ENCODE measurements around the gene ZNF516. TPM values are rescaled to one million over a fixed set of nuclear protein-coding genes. Genes with fewer than 3 reads are reported as not detected.

ZNF516 gene
- total RNA-seq, 6 experiments from 2014 or later, result 10.2 to 16.0 (median 13.7) TPM

GRCh38 chr18:76441668-76442412, 53.2 kb downstream of the ZNF516 start:
- WGBS (ENCODE audit: insufficient coverage, low coverage, low lambda C conversion rate, missing lambda C conversion rate), result no CpG with 5 or more reads among the region's 65 CpGs
- ATAC-seq (no peak), DNase-seq (no peak)
- Histone ChIP-seq H3K27ac (no peak overlapping the region), H3K36me3 (peaks cover 0 to 33% (median 8%) of the 10 kb centered on the region in 4 donors), H3K9me3 (no peaks in the 10 kb centered on the region), H3K4me1 (peaks cover 0 to 22% (median 7%) of the 10 kb centered on the region in 4 donors), H3K27me3 (no peaks in the 10 kb centered on the region), H3K4me3 (no peak overlapping the region)
- intact Hi-C loops (cut with DNase I), result no loop called here
- no peak for TF ChIP-seq POLR2A (IDR thresholded peaks at IDR 0.05)
- TF ChIP-seq, protein P1, sequence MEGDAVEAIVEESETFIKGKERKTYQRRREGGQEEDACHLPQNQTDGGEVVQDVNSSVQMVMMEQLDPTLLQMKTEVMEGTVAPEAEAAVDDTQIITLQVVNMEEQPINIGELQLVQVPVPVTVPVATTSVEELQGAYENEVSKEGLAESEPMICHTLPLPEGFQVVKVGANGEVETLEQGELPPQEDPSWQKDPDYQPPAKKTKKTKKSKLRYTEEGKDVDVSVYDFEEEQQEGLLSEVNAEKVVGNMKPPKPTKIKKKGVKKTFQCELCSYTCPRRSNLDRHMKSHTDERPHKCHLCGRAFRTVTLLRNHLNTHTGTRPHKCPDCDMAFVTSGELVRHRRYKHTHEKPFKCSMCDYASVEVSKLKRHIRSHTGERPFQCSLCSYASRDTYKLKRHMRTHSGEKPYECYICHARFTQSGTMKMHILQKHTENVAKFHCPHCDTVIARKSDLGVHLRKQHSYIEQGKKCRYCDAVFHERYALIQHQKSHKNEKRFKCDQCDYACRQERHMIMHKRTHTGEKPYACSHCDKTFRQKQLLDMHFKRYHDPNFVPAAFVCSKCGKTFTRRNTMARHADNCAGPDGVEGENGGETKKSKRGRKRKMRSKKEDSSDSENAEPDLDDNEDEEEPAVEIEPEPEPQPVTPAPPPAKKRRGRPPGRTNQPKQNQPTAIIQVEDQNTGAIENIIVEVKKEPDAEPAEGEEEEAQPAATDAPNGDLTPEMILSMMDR (IDR thresholded peaks at IDR 0.05), result no peak

DNA sequence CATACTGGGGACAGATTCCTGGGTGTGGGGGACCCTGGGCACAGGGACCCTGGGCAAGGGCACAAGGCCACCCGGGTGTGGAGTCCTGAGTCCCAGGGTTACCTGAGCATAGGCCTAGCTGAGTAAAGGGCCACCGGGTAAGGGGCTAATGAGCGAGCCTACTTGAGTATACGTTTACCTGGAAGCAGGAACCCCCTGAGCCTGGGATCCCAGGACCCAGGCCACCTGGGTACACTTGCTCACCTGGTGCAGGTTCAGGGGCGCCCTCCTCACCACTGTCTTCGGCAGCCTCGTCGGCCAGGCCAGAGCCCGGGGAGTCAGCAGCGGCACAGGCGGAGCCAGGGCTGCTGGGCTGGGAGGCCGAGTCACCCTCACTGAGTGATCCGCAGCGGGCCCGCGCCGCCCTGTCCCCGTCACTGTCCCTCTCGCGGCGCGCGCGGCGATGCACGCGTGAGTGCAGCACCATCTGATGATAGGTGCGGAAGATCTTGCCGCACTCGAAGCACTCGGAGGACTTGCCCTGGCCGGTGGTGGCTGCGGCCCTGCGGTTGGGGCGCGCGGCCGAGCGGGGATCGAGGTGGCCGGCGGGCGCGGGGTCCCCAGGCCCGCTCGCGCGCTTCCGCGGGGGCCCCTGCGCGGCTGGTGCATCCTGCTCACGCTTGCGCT, 53.9 kb downstream of the ZNF516 start:
- no peak for ATAC-seq
- DNase-seq, result no peak
- Histone ChIP-seq H3K27ac (no peak overlapping the region), H3K9me3 (no peaks in the 10 kb centered on the region), H3K27me3 (no peaks in the 10 kb centered on the region), H3K36me3 (peaks cover 0 to 33% (median 8%) of the 10 kb centered on the region in 4 donors), H3K4me3 (no peak overlapping the region), H3K4me1 (peaks cover 0 to 15% (median 4%) of the 10 kb centered on the region in 4 donors)
- intact Hi-C loops (cut with DNase I), result no loop called here
- 96% methylated on average over 11 of the region's 54 CpGs for WGBS (ENCODE audit: insufficient coverage, low coverage, low lambda C conversion rate, missing lambda C conversion rate)
- TF ChIP-seq, protein P1 (IDR thresholded peaks at IDR 0.05), result no peak
- no peak for TF ChIP-seq POLR2A (IDR thresholded peaks at IDR 0.05)

- no peaks in the 10 kb centered on the region for H3K27me3 ChIP-seq
- WGBS (ENCODE audit: insufficient coverage, low coverage, low lambda C conversion rate, missing lambda C conversion rate), result 97% methylated on average over 6 of the region's 8 CpGs
- ATAC-seq, result no peak
- intact Hi-C loops (cut with DNase I), result no loop called here
- H3K4me1 ChIP-seq, result no peaks in the 10 kb centered on the region
- no peak overlapping the region for H3K4me3 ChIP-seq
- H3K27ac ChIP-seq, result no peak overlapping the region
- H3K36me3 ChIP-seq, result peaks cover 0 to 38% (median 8%) of the 10 kb centered on the region in 4 donors
- TF ChIP-seq POLR2A (IDR thresholded peaks at IDR 0.05), result no peak
- TF ChIP-seq, protein P1 (IDR thresholded peaks at IDR 0.05), result no peak
- no peaks in the 10 kb centered on the region for H3K9me3 ChIP-seq
- DNase-seq, result no peak
These were observed 57.1 kb downstream of the ZNF516 start for GRCh38 chr18:76437910-76438309.

DNA sequence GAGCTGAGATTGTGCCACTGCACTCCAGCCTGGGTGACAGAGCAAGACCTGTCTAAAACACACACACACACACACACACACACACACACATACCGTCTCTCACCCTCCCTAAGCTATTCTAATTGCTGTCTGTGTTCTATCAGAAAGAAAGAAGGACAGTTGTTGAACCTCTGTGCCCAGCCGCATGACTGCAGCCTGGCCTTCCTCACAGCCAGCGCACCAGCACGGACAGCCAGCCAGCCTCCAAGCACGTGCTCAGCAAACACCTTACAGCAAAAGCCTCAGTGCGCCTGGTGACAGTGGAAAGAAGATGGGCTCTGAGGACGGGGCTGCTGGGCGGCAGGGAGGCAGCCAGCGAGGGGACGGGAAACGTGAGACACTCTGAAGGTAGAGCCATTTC, 58.0 kb downstream of the ZNF516 start:
- H3K9me3 ChIP-seq, result no peaks in the 10 kb centered on the region
- WGBS (ENCODE audit: insufficient coverage, low coverage, low lambda C conversion rate, missing lambda C conversion rate), result 91% methylated on average over 9 of the region's 11 CpGs
- peaks cover 0 to 29% (median 4%) of the 10 kb centered on the region in 4 donors for H3K36me3 ChIP-seq
- no peak overlapping the region for H3K4me3 ChIP-seq
- TF ChIP-seq POLR2A (IDR thresholded peaks at IDR 0.05), result no peak
- TF ChIP-seq, protein P1 (IDR thresholded peaks at IDR 0.05), result no peak
- intact Hi-C loops (cut with DNase I), result no loop called here
- no peak overlapping the region for H3K27ac ChIP-seq
- ATAC-seq, result no peak
- no peak for DNase-seq
- no peaks in the 10 kb centered on the region for H3K4me1 ChIP-seq
- no peaks in the 10 kb centered on the region for H3K27me3 ChIP-seq
